RWPE1 (cell line): ENCODE data around the gene CDK5RAP2.
"Not testable (repeated sequence)": the region's sequence is repeated elsewhere in the genome, so short reads cannot be mapped to it uniquely, and the experiment has no call there.

Experiments used
- CTCF ChIA-PET: fragments of 350-600 bp; sonication (Branson Sonifier 250); formaldehyde crosslinking; extraction: SDS; loops from one replicate; lab custom pipeline; 2021; lab: Yijun Ruan, JAX
- POLR2A ChIA-PET: fragments of 400-600 bp; formaldehyde crosslinking; extraction: SDS; loops from one replicate; lab custom pipeline; 2020; ENCODE audit warnings: antibody characterized with exemption; ENCODE audit not compliant: low non-redundant PET; lab: Yijun Ruan, JAX
- DNase-seq: peaks from one replicate; pipeline ENCODE4 v3.0.0; 2012; ENCODE audit warnings: low spot score
- H3K27ac ChIP-seq: fragments of 450-650 bp; 2 replicates; pipeline ENCODE4 v1.5.1; 2017
- CTCF ChIP-seq: fragments of 450-650 bp; conservative IDR thresholded peaks from 2 replicates; pipeline ENCODE4 v1.5.1; 2017; ENCODE audit warnings: low read depth, mild to moderate bottlenecking

CDK5RAP2 gene

DNA sequence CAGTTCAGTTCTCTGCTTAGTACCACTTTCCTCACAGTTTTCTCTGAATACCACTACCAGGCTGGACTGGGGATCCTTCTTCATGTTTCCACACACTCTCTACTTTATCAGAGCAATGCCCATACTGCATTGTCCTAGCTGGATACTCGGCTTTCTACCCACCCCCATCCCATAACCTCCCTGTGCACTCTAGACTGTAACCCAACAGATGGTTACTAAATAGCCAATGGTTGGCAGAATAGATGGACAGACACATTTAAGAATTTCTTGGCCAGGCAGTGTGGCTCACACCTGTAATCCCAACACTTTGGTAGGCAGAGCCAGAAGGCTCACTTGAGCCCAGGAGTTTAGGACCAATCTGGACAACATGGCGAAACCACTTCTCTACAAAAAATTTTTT, 22.8 kb downstream of the CDK5RAP2 start:
- ChIA-PET CTCF (interaction anchor here (0.5 kb wide), 1 partner anchor 24 kb away, joined by 3 read pairs; no protein-coding TSS in a partner anchor), POLR2A (no interaction called here)
- no peak for TF ChIP-seq CTCF
- no peak overlapping the region for H3K27ac ChIP-seq
- no peak for DNase-seq

- DNase-seq = no peak
- CTCF ChIA-PET = interaction anchor here (0.5 kb wide), 1 partner anchor 24 kb away, joined by 3 read pairs; no protein-coding TSS in a partner anchor
- no peak overlapping the region for H3K27ac ChIP-seq
- POLR2A ChIA-PET = no interaction called here
- TF ChIP-seq CTCF = no peak
Measured at GRCh38 chr9:120556775-120557174, 23.2 kb downstream of the CDK5RAP2 start.

DNA sequence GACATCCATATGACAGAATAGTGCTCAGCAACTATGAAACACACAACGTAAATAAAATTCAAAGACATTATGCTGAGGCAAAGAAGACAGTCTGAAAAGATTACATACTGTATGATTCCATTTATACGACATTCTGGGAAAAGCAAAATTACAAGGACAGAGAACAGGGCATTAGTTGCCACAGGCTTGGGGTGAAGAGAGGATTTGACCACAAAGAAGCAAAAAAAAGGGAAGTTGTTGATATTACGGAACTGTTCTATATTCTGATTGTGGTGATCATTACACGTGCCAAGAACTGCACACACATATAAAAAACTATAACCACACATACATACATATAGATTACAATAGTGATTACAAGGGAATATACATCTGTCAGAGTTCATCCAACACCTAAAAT, 24.1 kb downstream of the CDK5RAP2 start:
- DNase-seq = no peak
- no peak overlapping the region for H3K27ac ChIP-seq
- TF ChIP-seq CTCF = no peak
- POLR2A ChIA-PET = interaction anchor here (0.8 kb wide), 1 partner anchor 164 kb away, joined by 7 read pairs; no protein-coding TSS in a partner anchor
- CTCF ChIA-PET = interaction anchor here (0.7 kb wide), 1 partner anchor 1049 kb away, joined by 3 read pairs; no protein-coding TSS in a partner anchor

- CTCF ChIA-PET, DNase-seq, H3K27ac ChIP-seq, POLR2A ChIA-PET: not testable (repeated sequence)
Measured at GRCh38 chr9:120552210-120552704, 27.7 kb downstream of the CDK5RAP2 start.

DNA sequence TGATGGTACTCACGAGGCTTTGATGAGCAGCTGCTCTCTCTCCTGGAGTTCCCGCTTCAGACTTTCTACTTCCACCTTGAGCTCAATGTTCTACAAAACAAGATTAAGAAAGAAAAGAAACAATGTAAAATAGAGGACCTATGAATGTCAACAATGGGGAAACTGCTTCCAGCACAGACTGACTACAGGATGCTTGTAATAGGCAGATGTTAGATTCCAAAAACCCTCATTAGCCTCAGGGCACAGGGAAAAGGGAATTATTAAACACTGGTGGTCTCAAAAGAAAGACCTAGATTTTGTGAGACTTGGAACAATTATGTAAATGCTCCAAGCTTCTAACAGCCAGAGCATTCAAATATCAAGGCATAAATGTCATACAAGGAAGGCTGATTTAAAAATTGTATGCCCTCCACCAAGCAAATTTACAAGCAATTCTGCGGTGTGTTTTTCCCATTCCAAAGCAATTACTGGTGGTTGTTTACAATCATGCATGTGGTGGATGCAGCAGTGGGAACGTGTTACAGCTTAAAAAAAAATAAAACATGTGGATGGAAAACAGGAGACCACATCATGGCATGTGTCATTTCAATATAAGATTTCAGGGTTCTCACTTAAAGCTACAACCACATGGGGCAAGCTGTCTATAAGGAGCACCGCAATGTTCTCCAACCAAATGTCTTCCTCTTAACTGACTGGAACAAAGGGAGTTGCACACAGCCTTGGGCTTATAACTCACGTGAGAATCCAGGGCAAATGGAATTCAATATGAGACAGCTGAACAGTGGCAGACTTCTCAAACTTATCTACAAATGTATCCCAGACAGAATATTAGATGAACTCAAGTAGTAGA, 34.0 kb downstream of the CDK5RAP2 start:
- POLR2A ChIA-PET = interaction anchor here (0.6 kb wide), 1 partner anchor 8 kb away, joined by 3 read pairs; no protein-coding TSS in a partner anchor
- no peak overlapping the region for H3K27ac ChIP-seq

DNA sequence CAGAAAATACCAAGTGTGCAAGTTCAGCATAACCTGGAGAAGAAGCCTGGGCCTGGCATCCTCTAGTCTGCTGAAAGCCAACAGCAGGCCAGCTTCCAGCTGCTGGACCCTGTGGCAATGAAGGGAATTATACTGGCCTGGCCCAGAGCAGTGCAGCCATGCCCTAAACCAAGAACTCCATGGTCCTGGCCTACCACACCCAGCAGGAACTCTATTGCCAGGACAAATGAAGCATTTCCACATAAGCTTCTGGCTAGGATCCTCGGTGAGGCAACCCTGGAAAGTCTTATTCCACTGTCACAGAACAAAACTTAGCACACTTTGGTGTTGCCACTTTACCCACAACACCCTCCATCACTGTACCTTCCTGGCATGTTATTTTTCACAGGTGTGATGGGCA, 35.5 kb downstream of the CDK5RAP2 start:
- ChIA-PET CTCF (interaction anchor here (0.7 kb wide), 1 partner anchor 67 kb away, joined by 3 read pairs; no protein-coding TSS in a partner anchor), POLR2A (no interaction called here)
- no peak for TF ChIP-seq CTCF
- no peak overlapping the region for H3K27ac ChIP-seq
- no peak for DNase-seq

More for the DNA sequence above, 34.0 kb downstream of the CDK5RAP2 start:
- CTCF ChIA-PET = no interaction called here
- no peak for DNase-seq
- TF ChIP-seq CTCF = no peak
